ENCODE results near the gene NBPF19. TPM values are rescaled to one million over a fixed set of nuclear protein-coding genes. Genes with fewer than 3 reads are reported as not detected.
"Not testable (repeated sequence)": the region's sequence is repeated elsewhere in the genome, so short reads cannot be mapped to it uniquely, and the experiment has no call there.

NBPF19 gene
- total RNA-seq (2014; rRNA removed; shearing (Covaris generic)), result 4.3 and 4.9 TPM in 2 replicates

DNA sequence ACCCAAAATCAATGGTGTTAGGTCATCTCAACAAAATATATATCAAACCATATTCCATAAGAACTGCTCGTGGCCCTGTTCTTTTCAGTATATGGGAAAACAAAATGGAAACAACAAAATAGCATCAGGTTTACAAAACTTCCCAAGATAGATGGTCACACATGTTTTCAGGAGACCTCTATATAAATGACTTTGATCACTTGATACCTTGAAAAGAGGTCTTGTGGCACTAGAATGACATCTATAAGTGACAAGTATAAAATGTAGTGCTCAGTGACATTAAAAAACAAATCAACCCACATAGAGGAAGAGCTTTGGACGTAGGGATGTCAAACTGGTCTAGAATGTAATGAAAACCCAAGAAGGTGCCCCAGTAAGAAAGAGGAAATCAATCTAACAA, at the start of gene NBPF19:
NBPF19 (plus strand) TSS at position 301 of the 400 bp plus-strand sequence. CDS start 888 bp downstream, outside the sequence.
- not testable (repeated sequence) for DNase-seq (ENCODE audit: low read depth)

GRCh38 chr1:149428317-149428716, 46.5 kb upstream of the NBPF19 start:
- DNase-seq (ENCODE audit: low read depth), result not testable (repeated sequence)

DNA sequence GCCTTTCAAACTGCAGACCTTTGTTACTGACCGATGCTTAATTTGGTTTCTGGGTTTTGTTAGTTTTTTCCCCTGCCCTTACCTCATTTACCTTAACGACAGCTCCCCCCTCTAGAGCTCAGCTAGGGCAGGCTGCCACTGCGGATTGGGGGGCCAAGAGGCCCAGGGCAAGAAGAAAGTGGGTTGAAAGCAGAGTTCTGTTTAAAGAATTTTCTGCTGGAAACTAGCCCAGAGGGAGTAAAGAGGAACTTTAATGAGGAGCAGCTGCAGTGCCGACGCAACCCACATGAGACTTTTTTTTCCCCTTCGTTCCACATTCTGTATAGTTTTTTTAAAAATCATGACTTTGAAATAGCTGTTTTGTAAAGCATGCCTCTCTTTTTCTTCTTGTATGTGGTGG, 29.4 kb upstream of the NBPF19 start:
- peak; percentile 25 for DNase-seq (ENCODE audit: low read depth)

GRCh38 chr1:149452196-149452595, 22.6 kb upstream of the NBPF19 start:
- DNase-seq (ENCODE audit: low read depth), result not testable (repeated sequence)

GRCh38 chr1:149452652-149453051, 22.2 kb upstream of the NBPF19 start:
- not testable (repeated sequence) for DNase-seq (ENCODE audit: low read depth)

DNA sequence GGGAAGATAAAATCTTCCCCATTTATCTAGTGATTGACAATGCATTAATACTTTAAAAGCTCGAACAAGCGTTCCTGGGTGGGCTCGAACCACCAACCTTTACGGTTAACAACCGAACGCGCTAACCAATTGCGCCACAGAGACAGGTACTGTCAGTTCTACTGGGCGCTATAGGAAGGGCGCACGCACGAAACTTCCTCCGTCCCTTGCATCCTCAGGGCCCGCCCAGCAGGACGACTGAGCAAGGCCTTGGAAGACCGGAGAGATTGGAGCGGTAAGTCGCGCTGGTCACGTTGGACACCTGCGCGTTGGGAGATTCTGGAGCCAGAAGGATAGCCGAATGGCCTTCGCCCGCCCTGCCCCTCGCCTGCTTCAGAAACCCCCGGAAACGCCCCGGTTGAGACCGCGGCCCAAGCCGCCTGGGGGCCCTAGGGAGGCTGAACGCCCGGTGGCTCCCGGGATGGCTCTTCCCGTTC, 83.5 kb downstream of the NBPF19 start:
- peak; percentile 30 for DNase-seq (ENCODE audit: low read depth)

- DNase-seq (ENCODE audit: low read depth), result not testable (repeated sequence)
Observed at GRCh38 chr1:149561806-149562205, 87.0 kb downstream of the NBPF19 start.

GRCh38 chr1:149565485-149565884, 90.6 kb downstream of the NBPF19 start:
- not testable (repeated sequence) for DNase-seq (ENCODE audit: low read depth)

DNA sequence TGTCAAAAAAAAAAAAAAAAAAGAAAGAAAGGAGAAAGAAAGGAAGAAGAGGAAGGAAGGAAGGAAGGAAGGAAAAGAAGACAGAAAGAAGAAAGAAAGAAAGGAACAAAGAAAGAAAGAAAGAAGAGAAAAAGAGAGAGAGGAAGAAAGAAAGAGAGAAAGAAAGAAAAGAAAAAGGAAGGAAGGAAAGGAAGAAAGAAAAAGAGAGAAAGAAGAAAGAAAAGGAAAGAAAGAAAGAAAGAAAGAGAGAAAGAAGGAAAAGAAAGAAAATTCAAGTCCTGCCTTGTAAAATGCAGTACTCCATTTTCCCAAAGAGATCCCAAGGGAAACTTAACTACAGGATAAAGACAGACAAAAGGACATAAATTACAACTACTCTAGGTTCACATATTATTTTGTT, 97.9 kb downstream of the NBPF19 start:
- not testable (repeated sequence) for DNase-seq (ENCODE audit: low read depth)

GRCh38 chr1:149585592-149585991, 110.7 kb downstream of the NBPF19 start:
- not testable (repeated sequence) for DNase-seq (ENCODE audit: low read depth)

Other genes with a start within 250 kb of the NBPF19 start
- not detected in 2 replicates for gene PPIAL4C, start 108.8 kb downstream of the NBPF19 start, total RNA-seq (2014; rRNA removed; shearing (Covaris generic))